Stimulated activated CD8-positive, alpha-beta memory T cell treated with anti-CD3 and anti-CD28 coated beads, Interleukin-12 subunit alpha, Interleukin-12 subunit beta, amount 100 ng/mL, for 24 hours (primary cell): ENCODE measurements around the gene C4orf17.
A peak's percentile ranks its signal among the peaks of the same experiment; 100 is the strongest.

Source experiments
- DNase-seq: peaks from one replicate; pipeline ENCODE4 v3.0.0-alpha.2; 2020; ENCODE audit errors: extremely low read depth

The C4orf17 gene

DNA sequence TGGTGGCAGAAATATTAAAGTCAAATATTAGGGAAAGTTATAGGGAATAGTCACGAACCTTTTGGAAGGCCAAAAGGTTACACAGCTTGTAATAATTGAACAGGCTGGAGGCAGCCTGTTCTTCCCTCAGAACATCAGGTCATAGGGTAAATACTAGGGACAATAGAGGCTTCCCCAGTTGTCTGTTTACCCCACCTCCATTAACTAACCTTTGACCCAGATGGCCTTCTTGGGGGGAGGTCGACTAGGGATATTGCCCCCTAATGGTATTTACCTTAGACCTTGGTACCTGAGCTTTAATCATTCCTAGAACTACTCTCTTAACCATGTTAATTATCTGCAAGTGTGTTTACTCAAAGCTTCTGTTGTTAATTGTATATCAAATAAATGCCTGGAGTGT is 26.0 kb downstream of the C4orf17 start:
- DNase-seq: no peak

DNA sequence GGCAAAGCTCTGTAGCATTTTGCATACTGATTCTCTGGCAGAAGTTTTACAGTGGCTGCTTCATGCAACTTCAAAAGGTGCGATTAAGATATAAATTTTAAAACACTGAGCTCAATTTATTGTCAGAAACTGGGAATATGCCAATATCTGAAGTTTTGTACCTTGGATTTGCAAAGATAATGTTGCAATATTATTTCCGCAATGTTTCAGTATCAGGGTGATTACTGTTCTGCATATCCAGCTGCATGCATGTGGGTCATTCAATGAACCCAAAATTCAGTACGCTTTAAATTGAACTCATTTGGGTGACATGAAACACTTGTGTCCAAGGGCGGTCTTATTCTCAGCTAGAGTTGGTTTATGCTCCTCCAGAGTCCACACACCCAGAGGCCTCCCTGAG is 26.9 kb downstream of the C4orf17 start:
- no peak for DNase-seq

DNA sequence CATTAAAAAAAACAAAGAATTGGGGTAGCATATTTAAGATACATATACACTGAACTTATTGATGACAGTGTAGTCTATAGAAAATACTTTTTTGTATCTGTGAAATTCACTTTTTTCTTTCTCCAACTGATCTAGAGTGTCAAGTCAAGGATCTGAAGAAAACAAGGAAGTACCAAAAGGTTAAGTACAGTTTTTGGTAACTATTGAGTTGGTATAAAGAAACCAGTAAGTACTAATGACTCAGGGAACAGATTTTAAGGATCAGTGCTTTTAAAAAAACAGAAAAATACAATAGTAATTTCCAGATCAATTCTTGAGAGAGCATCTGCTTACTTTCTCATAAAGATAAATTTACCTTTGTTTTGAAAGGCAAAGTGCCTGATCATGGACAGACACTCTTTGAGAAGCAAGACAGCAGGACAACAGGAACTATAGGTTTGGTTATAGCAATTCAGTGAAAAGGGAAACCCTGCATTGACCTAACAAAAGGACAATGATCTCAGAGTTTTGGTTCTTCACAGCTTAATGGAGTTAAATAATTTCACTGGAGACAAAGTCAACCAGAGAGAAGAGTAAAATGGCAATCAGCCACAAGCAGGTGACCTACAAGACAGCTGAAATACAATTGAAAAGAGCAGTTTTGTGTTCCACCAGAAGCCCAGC is 29.6 kb downstream of the C4orf17 start:
- DNase-seq: no peak

DNA sequence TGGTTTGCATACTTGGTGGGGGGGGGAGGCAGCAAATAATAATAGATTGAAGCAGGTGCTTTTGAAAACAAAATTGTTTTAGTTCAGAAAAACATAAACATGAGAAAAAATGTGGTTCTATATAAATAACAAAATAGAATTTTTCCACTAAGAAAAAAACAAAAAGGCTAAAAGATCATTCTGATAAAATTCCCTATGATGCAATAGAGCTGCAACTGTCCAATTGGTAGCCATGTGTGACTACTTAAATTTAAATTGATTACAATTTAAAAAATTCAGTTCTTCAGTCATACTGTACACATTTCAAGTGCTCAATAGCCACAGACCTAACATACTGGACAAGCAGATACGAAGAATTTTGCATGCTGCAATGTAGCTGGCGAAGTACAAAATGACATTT is 42.1 kb downstream of the C4orf17 start:
- no peak for DNase-seq

DNA sequence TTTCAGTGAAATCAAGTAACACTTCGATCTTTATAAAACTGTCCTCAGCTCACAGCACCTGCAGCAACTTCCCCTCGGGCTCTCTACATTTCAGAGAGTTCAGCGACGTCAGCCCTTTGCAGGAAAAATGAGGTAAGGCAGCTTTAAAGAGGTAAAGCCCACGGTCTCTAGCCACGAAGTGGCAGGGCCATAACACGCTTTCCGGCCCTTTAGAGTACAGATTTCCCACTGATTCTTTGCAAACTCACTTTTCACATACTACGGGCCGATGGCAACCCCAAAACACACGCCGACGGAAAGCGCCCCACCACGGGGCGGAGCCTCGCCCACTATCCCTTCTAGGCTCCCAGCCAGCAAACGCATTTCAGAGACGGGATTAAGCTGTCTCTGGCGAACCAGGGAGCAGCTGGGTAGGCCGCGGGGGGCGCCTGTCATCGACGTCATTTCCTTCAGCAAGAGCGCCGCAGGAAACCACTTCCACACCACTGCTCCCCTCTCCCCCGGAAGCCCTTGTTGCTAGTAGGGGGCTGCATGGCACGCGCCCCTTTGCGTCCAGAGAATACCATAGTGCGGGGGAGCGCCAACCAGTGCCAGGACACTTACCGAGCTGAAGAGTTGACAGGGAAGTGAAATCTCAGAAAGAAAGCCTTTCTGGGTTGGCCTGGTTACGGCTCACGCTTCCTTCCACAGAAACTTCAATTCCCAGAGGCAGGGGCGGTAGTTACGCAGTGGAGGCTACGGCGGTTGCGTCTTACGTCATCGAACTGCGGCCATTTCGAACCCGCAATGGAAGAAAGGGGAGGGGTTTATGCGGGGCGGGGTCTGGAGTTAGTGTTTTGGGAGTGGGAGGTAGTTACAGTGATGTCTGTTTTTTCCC is 52.7 kb downstream of the C4orf17 start, which contains the start of gene TRMT10A:
TRMT10A (minus strand) TSS at position 730 of the 877 bp plus-strand sequence. CDS start 4,701 bp downstream, outside the sequence.
- DNase-seq: peak; percentile 95

DNA sequence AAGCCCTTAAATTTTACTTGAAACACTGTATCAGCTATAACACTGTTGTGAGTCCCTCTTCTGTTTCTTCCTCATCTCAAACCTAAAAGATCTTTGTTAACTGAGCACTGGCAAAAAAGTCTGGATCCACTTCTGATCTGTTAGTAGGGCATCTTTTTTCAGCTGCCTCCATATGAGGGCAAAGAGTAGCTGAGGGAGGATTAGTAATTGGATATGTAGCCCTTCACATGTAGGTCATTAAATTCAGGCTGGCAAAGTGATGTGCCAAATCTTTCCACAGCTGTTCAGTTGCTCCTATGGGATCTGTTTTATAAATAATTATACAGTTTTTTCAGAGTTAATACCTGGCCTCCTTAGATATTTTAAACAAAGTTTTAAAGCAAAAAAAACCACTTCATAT is 54.1 kb downstream of the C4orf17 start:
- no peak for DNase-seq

DNA sequence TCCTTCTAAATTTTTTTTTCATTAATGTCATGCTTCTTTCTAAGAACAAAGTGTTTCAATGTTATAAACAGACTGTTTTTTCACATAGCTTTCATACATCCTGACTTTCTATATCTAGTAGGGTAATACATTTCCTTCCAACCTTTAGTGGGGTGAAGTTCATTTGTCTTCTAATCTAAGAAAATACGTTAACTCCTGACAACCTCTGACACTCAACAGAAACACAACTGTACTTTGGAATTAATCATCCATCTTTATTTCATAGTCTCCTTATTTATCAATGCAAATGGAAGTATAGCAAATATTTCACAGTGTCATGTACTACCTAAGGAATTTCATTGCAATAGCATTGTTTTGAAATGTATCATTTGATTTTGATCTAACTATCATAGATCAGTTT is 61.1 kb downstream of the C4orf17 start:
- no peak for DNase-seq

DNA sequence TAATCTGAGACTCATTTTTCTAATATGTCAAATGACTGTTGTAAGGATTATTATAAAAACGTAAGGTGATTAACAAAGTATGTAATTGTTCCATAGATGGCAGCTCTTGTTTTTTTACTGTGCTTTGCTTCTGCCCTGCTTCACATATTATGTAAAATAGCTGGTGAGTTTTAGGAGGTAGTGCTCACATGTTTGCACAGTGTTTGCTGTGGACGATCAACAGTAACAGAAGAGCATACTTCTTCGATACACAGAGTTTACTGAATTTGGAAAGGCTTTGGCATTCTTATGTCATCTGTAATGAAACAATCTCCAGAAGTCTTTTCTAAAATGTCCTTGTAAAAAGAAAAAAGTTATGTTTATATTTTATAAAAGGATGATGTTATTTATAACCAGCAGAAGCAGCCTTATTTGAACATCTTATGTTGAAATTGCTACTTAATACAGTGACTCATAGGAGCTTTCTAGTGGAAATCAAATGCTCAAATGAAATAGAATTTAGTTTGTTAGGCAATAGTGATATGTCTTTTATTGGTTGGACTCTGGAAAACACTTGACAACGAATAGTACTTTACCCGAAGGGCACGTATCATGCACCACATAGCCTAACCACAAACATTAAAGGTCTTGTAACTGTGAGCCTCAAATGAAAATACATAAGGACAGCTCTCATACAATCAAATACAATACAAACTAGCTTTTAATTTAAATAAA is 61.9 kb downstream of the C4orf17 start:
- no peak for DNase-seq

DNA sequence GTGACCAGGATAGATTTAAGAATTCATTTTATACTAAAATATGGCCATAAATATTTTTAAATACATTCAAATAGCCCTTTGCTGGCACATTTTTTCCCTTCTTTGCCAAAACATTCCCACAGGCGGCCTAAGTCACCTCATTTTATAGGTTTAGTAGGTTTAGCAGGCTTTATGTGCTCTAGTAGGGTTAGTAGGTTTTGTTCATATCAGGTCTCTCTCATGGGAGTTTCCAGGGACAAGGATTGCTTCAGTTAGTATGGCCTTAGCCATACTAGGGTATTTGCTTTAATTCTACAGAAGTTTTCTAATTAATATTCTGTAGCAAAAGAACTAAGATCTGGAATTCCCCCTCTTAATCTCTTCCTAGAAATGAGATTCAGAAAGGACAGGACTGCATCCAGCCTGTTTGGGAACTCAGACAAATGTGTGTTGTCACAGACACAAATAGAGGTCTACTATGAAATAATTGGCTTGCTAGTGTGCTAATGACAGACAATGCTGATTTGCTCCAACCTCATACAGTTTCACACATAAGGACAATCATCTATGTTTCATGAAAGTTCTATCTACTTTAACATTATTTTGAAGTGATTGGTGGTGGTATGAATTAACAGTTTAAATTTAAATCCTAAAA is 63.0 kb downstream of the C4orf17 start:
- DNase-seq: no peak

DNA sequence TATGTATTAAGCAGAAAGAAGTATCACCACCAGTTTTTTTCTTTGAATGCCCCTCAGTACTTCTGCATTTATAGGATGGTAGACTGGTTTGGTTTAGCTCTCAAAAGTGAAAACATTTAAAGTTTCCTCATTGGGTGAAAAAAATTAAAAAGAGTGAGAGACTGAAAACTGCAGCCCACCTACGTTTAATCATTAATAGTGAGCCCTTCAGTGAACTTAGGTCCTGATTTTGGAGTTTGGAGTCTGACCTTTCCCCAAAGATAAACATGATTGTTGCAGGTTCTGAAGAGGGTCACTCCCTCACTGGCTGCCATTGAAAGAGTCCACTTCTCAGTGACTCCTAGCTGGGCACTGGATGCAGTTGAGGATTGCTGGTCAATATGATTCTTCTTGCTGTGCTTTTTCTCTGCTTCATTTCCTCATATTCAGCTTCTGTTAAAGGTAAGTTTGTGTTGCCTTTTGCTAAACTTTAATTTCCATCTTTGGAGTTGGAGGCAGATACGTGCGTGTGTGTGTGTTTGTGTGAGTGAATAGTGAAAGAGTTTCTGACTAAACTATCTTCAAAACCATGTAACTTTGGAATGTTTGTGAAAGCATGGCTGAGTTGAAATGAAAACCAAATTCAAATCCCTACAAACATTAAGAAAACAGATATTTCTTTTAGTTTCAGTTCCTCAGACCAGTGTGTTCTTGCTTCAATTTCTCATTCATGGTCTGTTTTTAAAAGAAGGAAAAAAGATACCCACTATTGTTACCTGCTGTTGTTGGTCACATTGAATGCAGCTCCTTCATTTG is 63.9 kb downstream of the C4orf17 start, which contains the start of gene MTTP:
MTTP (plus strand) TSS at position 295 of the 795 bp plus-strand sequence; CDS start at position 381, 86 bp downstream.
- DNase-seq: no peak

DNA sequence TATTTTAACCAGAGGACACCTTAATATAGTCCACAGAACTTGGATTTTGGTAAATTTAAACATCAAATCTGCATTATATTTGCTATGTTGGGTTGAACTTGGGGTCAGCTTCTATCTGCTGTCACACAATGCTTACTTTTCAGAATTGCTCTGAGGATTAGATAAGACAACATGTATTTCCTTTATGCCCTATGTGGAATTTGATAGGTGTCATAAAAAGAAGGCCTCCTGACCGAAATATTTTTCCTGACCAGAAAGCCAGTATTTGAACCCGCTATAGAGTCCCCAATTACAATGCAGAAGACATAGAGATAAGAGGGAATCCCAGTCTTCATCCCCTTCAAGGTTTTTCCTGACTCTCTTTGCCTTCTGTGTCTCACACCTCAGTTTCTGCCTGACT is 67.9 kb downstream of the C4orf17 start:
- no peak for DNase-seq

DNA sequence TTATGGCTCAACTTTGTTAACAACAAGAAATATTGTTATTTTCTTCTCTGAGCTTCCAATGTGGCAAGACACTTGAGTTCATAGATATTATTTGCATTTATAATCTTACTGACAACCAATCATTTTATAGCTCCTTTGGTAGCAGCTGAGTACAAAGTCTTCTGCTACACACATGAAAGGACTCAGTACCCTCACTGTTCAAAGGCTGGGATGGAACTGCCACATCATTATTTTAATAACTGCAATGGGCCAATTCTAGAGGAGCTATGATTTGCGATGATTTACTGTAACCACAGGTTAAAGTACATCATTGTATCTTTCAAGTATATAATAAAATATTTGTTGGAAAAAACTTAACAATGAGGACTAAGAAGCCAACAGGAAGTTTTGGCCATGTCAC is 74.7 kb downstream of the C4orf17 start:
- no peak for DNase-seq

DNA sequence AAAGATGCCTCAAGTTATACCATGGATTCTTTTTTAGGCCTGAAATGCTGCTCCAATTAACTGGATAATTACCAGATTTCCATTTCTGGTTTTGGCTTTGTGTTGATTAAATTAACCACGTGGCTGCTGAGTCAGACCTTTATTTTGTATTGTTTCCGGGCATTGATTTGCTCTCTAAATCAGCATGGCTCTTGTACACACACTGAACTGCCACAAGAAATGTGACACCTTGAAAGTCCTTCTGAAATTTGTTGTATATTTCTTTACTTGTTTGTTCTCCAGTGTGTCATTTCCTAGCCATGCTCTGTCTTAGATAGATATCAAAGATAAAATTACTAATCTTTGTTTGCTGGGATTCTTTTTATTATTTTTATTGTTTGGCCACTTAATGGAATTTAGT is 75.5 kb downstream of the C4orf17 start:
- no peak for DNase-seq

DNA sequence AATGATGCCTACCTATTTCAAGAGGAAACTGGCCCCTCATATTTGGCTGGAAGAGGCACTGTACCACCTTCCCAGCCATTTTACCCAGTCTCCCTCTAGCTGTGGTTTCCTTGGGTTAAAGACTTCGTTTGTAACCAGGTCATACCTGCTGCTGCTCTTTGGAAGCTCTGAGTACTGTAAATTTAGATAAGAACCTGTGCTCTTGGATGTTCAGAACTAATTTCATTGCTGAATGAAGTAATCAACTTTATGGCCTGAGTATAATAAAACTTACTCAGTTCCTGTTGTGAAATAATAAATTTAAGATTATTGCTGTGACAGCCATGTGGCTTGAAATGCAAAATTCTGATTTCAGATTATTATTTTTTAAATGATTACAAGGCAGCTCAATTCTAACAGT is 76.0 kb downstream of the C4orf17 start:
- no peak for DNase-seq

DNA sequence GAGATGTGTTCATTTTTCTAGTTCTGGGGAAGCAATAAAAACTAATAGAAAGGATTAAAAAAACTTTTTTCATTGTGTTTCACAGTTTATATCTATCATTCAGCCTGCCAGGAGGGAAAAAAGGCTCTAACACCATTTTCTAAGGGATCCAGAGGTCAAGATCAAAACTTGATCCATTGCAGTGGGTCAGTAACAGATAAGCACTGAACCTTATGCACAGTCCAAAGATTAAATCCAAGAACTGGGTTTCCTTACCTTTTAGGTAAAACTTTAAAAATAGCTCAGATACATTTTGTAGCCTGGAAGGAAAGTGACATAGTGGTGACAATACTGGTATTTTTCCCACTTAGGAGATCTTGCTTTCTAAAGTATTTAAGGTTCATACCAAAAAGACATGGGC is 76.5 kb downstream of the C4orf17 start:
- DNase-seq: no peak

DNA sequence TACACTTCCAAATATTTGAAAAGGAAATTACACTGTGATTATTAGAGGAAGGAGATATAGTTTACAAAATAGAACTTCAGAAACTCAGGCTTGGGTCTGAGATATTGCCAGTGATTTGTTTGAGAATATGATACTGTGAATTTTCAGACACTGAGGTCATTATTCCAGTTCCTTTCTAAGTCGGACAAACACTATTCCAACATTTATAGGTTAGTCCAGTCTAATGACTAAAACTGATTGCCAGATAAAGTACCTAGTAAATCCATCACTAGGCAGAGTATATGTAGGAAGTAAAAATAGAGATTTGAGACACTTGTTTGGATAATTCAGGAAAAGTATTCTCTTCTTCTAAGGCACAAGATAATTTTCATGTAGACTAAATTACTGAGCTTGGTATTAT is 77.0 kb downstream of the C4orf17 start:
- DNase-seq: no peak

DNA sequence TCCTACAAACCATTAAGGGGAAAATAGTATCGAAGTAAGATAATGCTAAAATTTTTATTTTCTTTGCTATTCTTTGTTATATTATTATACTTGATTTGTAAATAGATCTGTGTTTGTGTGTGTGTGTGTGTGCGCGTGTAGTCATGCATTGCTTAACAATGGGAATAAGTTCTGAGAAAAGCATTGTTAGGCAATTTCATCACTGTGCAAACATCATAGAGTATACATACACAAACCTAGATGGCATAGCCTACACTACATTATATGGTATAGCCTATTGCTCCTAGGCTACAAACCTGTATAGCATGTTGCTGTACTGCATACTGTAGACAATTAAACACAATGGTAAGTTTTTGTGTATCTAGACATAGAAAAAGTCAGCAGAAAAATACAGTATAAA is 80.9 kb downstream of the C4orf17 start:
- no peak for DNase-seq
